ENCODE measurements around the gene TCP11L1.

The TCP11L1 gene

GRCh38 chr11:33057284-33057683 lies 17.9 kb downstream of the TCP11L1 start (continued):
- TF ChIP-seq ELK4 (IDR thresholded peaks at IDR 0.05; ENCODE audit: borderline replicate concordance, low read depth, low read length), result no peak
- no peak for TF ChIP-seq ZNF701 (tag by site-specific recombination; IDR thresholded peaks at IDR 0.05)
- TF ChIP-seq REPIN1 (tag by site-specific recombination; IDR thresholded peaks at IDR 0.05; ENCODE audit: low read depth), result no peak
- no peak for TF ChIP-seq ZNF280D (tag by site-specific recombination; IDR thresholded peaks at IDR 0.05)
- TF ChIP-seq HOXC10 (CRISPR knock-in tag; IDR thresholded peaks at IDR 0.05), result no peak
- TF ChIP-seq ZNF112 (tag by site-specific recombination; IDR thresholded peaks at IDR 0.05), result no peak
- TF ChIP-seq ZNF610 (tag by site-specific recombination; IDR thresholded peaks at IDR 0.05; ENCODE audit: borderline replicate concordance), result no peak
- TF ChIP-seq ZNF626 (tag by site-specific recombination; IDR thresholded peaks at IDR 0.05), result no peak

GRCh38 chr11:33059331-33060007 lies 20.1 kb downstream of the TCP11L1 start:
- POLR2A ChIA-PET, result no interaction called here
- CTCF ChIA-PET, result interaction anchor here (0.7 to 1.4 kb wide), 3 partner anchors 16 to 100 kb away, joined by 3 to 4 read pairs (median 4); no protein-coding TSS in a partner anchor
- TF ChIP-seq ZNF146 (tag by site-specific recombination; IDR thresholded peaks at IDR 0.05) (no peak), ZBTB26 (tag by site-specific recombination; optimal IDR thresholded peaks at IDR 0.05) (no peak)

GRCh38 chr11:33060271-33060670 lies 20.9 kb downstream of the TCP11L1 start:
- Histone ChIP-seq H3K27ac (ENCODE audit: extremely low read depth, low read depth, low read length) (no peak overlapping the region), H3K4me1 (ENCODE audit: control insufficient read depth, insufficient read depth, low read length) (no peaks in the 10 kb centered on the region), H3K36me3 (ENCODE audit: control insufficient read depth in 2 of 2, insufficient read depth in 1 of 2, low read length in 2 of 2) (peaks cover 0 to 62% of the 10 kb centered on the region in 2 experiments; a peak in 1 of 3 replicates), H3K4me3 (ENCODE audit: low read depth, low read length) (no peak overlapping the region), H3K9me3 (ENCODE audit: control insufficient read depth, insufficient read depth, low read depth, low read length) (no peaks in the 10 kb centered on the region)
- CTCF ChIA-PET, result interaction anchor here (1.2 to 1.8 kb wide), 3 partner anchors 17 to 101 kb away, joined by 3 to 5 read pairs (median 4); no protein-coding TSS in a partner anchor
- POLR2A ChIA-PET, result no interaction called here
- TF ChIP-seq PRDM1 (tag by site-specific recombination; IDR thresholded peaks at IDR 0.05), result no peak
- no peak for TF ChIP-seq ZNF211 (tag by site-specific recombination; IDR thresholded peaks at IDR 0.05; ENCODE audit: low read depth)
- TF ChIP-seq ZNF596 (tag by site-specific recombination; IDR thresholded peaks at IDR 0.05), result no peak
- TF ChIP-seq ZNF24 (tag by site-specific recombination; IDR thresholded peaks at IDR 0.05), result no peak
- TF ChIP-seq ZBTB49 (tag by site-specific recombination; IDR thresholded peaks at IDR 0.05; ENCODE audit: low read depth), result no peak
- TF ChIP-seq ZNF391 (tag by site-specific recombination; IDR thresholded peaks at IDR 0.05; ENCODE audit: borderline replicate concordance, low read depth), result no peak
- TF ChIP-seq ZNF274 (IDR thresholded peaks at IDR 0.05; ENCODE audit: low read length), result no peak
- no peak for TF ChIP-seq ZNF274 (tag by site-specific recombination; IDR thresholded peaks at IDR 0.05; ENCODE audit: borderline replicate concordance)
- no peak for TF ChIP-seq REST (tag by site-specific recombination; IDR thresholded peaks at IDR 0.05)
- no peak for TF ChIP-seq ZNF501 (tag by site-specific recombination; IDR thresholded peaks at IDR 0.05)
- no peak for TF ChIP-seq ZNF416 (tag by site-specific recombination; IDR thresholded peaks at IDR 0.05)

More at GRCh38 chr11:33059331-33060007, 20.1 kb downstream of the TCP11L1 start:
- Histone ChIP-seq H3K36me3 (ENCODE audit: control insufficient read depth in 2 of 2, insufficient read depth in 1 of 2, low read length in 2 of 2) (peaks cover 0 to 66% of the 10 kb centered on the region in 2 experiments; a peak in 1 of 3 replicates), H3K4me1 (ENCODE audit: control insufficient read depth, insufficient read depth, low read length) (no peaks in the 10 kb centered on the region), H3K27ac (ENCODE audit: extremely low read depth, low read depth, low read length) (no peak overlapping the region), H3K9me3 (ENCODE audit: control insufficient read depth, insufficient read depth, low read depth, low read length) (no peaks in the 10 kb centered on the region), H3K4me3 (ENCODE audit: low read depth, low read length) (no peak overlapping the region)
